Coronary artery (tissue), 2 donors: ENCODE measurements around the gene TULP1.

Experiments used
- DNase-seq: peaks from one replicate; pipeline ENCODE4 v3.0.0-alpha.2; 2017; ENCODE audit warnings: low spot score
- H3K27ac ChIP-seq, 2 donors: fragments of 200-600 bp; sonication (generic); one replicate each; pipeline ENCODE4 v1.5.1; 2016 to 2019
- H3K4me3 ChIP-seq: fragments of 200-600 bp; sonication (generic); 2 replicates; pipeline ENCODE4 v1.5.1; 2016; ENCODE audit warnings: mild to moderate bottlenecking, moderate library complexity
- CTCF ChIP-seq: fragments of 200-600 bp; sonication (generic); IDR thresholded peaks from one replicate; pipeline ENCODE4 v1.5.1; 2019; ENCODE audit warnings: antibody characterized with exemption

Gene TULP1

GRCh38 chr6:35449287-35449881 is 63.3 kb downstream of the TULP1 start:
- peak; percentile 66 for TF ChIP-seq CTCF
- DNase-seq, result no peak
- Histone ChIP-seq H3K27ac (no peak overlapping the region), H3K4me3 (no peak overlapping the region)

- no peak for DNase-seq
- no peak for TF ChIP-seq CTCF
- H3K4me3 ChIP-seq, result no peak overlapping the region
- no peak overlapping the region for H3K27ac ChIP-seq
Measured at GRCh38 chr6:35448191-35448590, 64.5 kb downstream of the TULP1 start.
